Caco-2 (cell line): ENCODE results near the gene TMEM263. TPM values are rescaled to one million over a fixed set of nuclear protein-coding genes. Genes with fewer than 3 reads are reported as not detected.

ENCODE experiments used
- BruUV-seq: library from RNA; stranded (reverse); fragments of 400-500 nt; replicated peaks from 2 replicates; lab custom pipeline; 2021; lab: Mats Ljungman, UMichigan
- CTCF ChIA-PET: fragments of 300-600 bp; sonication (Branson Sonifier 250); formaldehyde crosslinking; loops from one replicate; lab custom pipeline; 2022; ENCODE audit warnings: antibody characterized with exemption; lab: Charles Lee
- POLR2A ChIA-PET: fragments of 300-600 bp; sonication (Branson Sonifier 250); formaldehyde crosslinking; loops from one replicate; lab custom pipeline; 2022; ENCODE audit warnings: antibody characterized with exemption; lab: Charles Lee
- DNase-seq, 2 experiments: peaks; one replicate each; pipeline versions ENCODE4 v3.0.0 to v3.0.0-alpha.2; 2020 to 2022
- H3K27me3 ChIP-seq: replicated peaks from 2 replicates; pipeline ENCODE4 v1.6.0; 2011; ENCODE audit warnings: low read length; ENCODE audit not compliant: control insufficient read depth, insufficient read depth
- H3K36me3 ChIP-seq: 2 replicates; pipeline ENCODE4 v1.5.1; 2011; ENCODE audit warnings: low read length; ENCODE audit not compliant: control insufficient read depth, insufficient read depth
- H3K4me1 ChIP-seq: fragments of 250-450 bp; sonication (Bioruptor Pico); 2 replicates; pipeline ENCODE4 v1.5.1; 2020; ENCODE audit warnings: mild to moderate bottlenecking
- H3K4me3 ChIP-seq: 2 replicates; pipeline ENCODE4 v1.5.1; 2011; ENCODE audit warnings: low read depth, mild to moderate bottlenecking, control low read depth, low read length
- H3K9me3 ChIP-seq: fragments of 250-450 bp; sonication (Bioruptor Pico); 2 replicates; pipeline ENCODE4 v1.5.1; 2020; ENCODE audit warnings: mild to moderate bottlenecking, moderate library complexity
- H3K27ac Mint-ChIP-seq: one replicate; pipeline ENCODE4 v1.8.0; 2022; ENCODE audit warnings: mixed read lengths; ENCODE audit not compliant: unreplicated experiment
- H3K27me3 Mint-ChIP-seq: one replicate; pipeline ENCODE4 v1.8.0; 2022; ENCODE audit warnings: mixed read lengths; ENCODE audit not compliant: insufficient read depth, unreplicated experiment
- H3K36me3 Mint-ChIP-seq: one replicate; pipeline ENCODE4 v1.8.0; 2022; ENCODE audit warnings: mild to moderate bottlenecking, mixed read lengths; ENCODE audit not compliant: insufficient read depth, unreplicated experiment
- H3K4me1 Mint-ChIP-seq: one replicate; pipeline ENCODE4 v1.8.0; 2022; ENCODE audit warnings: low read depth, mixed read lengths; ENCODE audit not compliant: unreplicated experiment
- H3K4me3 Mint-ChIP-seq: one replicate; pipeline ENCODE4 v1.8.0; 2022; ENCODE audit warnings: mild to moderate bottlenecking, moderate library complexity, mixed read lengths; ENCODE audit not compliant: unreplicated experiment
- H3K9me3 Mint-ChIP-seq: one replicate; pipeline ENCODE4 v1.8.0; 2022; ENCODE audit warnings: mixed read lengths; ENCODE audit not compliant: unreplicated experiment
- CTCF ChIP-seq, 2 experiments: fragments of 200-600 bp in 1 of 2; IDR thresholded peaks; 1 replicate in 1 of 2; 2 replicates in 1 of 2; pipeline versions ENCODE4 v1.5.1 to v1.8.0; 2011 to 2022; ENCODE audit warnings: antibody characterized with exemption in 1 of 2, control low read depth in 1 of 2, inconsistent platforms in 1 of 2, low read depth in 1 of 2, low read length in 1 of 2, mild to moderate bottlenecking in 1 of 2, moderate library complexity in 1 of 2; ENCODE audit not compliant: insufficient read depth in 1 of 2, severe bottlenecking in 1 of 2, unreplicated experiment in 1 of 2
- intact Hi-C: fragments of 100-400 bp; cut with micrococcal nuclease; formaldehyde crosslinking; loops from one replicate; pipeline ENCODE4 v1.10.0; 2022; ENCODE audit not compliant: unreplicated experiment
- total RNA-seq: library from RNA; stranded (reverse); gene quantifications from 2 replicates; pipeline ENCODE4 v1.2.3, GENCODE V29; 2022

TMEM263 gene
- total RNA-seq, 1 experiment from 2014 or later: 31.6 TPM

- no TSS peak for BruUV-seq
- TF ChIP-seq CTCF (IDR thresholded peaks at IDR 0.05; ENCODE audit: insufficient read depth in 1 of 2, low read depth in 1 of 2, low read length in 1 of 2, severe bottlenecking in 1 of 2, unreplicated experiment in 1 of 2): no peak
- Histone ChIP-seq H3K9me3 (no peaks in the 10 kb centered on the region), H3K4me1 (peaks cover 11% of the 10 kb centered on the region), H3K4me3 (no peak overlapping the region), H3K27me3 (no peaks in the 10 kb centered on the region), H3K36me3 (no peaks in the 10 kb centered on the region)
- CTCF ChIA-PET: no interaction called here
- Mint-ChIP-seq H3K4me1 (peaks cover 8% of the 10 kb centered on the region), H3K4me3 (no peak overlapping the region), H3K36me3 (peaks cover 21% of the 10 kb centered on the region), H3K27ac (no peak overlapping the region), H3K27me3 (no peaks in the 10 kb centered on the region), H3K9me3 (no peaks in the 10 kb centered on the region)
- DNase-seq: no peak
- POLR2A ChIA-PET: no interaction called here
- intact Hi-C loops: no loop called here
These were observed 26.5 kb downstream of the TMEM263 start for GRCh38 chr12:106982229-106982628.

GRCh38 chr12:106984588-106985137 is 29.0 kb downstream of the TMEM263 start:
- POLR2A ChIA-PET: no interaction called here

GRCh38 chr12:106985479-106985878 is 29.8 kb downstream of the TMEM263 start:
- peak overlapping the region; percentile 92 for H3K4me3 Mint-ChIP-seq
- CTCF ChIA-PET: interaction anchor here (1.1 kb wide), 1 partner anchor 28 kb away, joined by 3 read pairs; no protein-coding TSS in a partner anchor
- peaks cover 21% of the 10 kb centered on the region for H3K36me3 Mint-ChIP-seq

More at GRCh38 chr12:106984588-106985137, 29.0 kb downstream of the TMEM263 start:
- Histone ChIP-seq H3K9me3 (no peaks in the 10 kb centered on the region), H3K27me3 (no peaks in the 10 kb centered on the region), H3K36me3 (no peaks in the 10 kb centered on the region), H3K4me3 (no peak overlapping the region), H3K4me1 (peaks cover 5% of the 10 kb centered on the region; the same call in 1 of the 2 replicates)
- H3K27ac Mint-ChIP-seq: no peak overlapping the region
- BruUV-seq: no TSS peak
- CTCF ChIA-PET: interaction anchor here (1.1 kb wide), 1 partner anchor 29 kb away, joined by 3 read pairs; no protein-coding TSS in a partner anchor
- H3K9me3 Mint-ChIP-seq: no peaks in the 10 kb centered on the region
- intact Hi-C loops: no loop called here
- H3K27me3 Mint-ChIP-seq: no peaks in the 10 kb centered on the region
- no peak overlapping the region for H3K4me3 Mint-ChIP-seq
- DNase-seq: no peak
- H3K36me3 Mint-ChIP-seq: peaks cover 21% of the 10 kb centered on the region
- H3K4me1 Mint-ChIP-seq: peaks cover 8% of the 10 kb centered on the region
- TF ChIP-seq CTCF (IDR thresholded peaks at IDR 0.05; ENCODE audit: insufficient read depth in 1 of 2, low read depth in 1 of 2, low read length in 1 of 2, severe bottlenecking in 1 of 2, unreplicated experiment in 1 of 2): no peak

More at GRCh38 chr12:106985479-106985878, 29.8 kb downstream of the TMEM263 start:
- no TSS peak for BruUV-seq
- no peaks in the 10 kb centered on the region for H3K27me3 Mint-ChIP-seq
- intact Hi-C loops: no loop called here
- no peaks in the 10 kb centered on the region for H3K27me3 ChIP-seq
- no peaks in the 10 kb centered on the region for H3K9me3 Mint-ChIP-seq
- H3K4me1 Mint-ChIP-seq: peaks cover 8% of the 10 kb centered on the region
- no peaks in the 10 kb centered on the region for H3K36me3 ChIP-seq
- POLR2A ChIA-PET: interaction anchor here (0.5 to 0.6 kb wide), 2 partner anchors 9 to 747 kb away, joined by 3 to 10 read pairs; no protein-coding TSS in a partner anchor
- no peak overlapping the region for H3K27ac Mint-ChIP-seq
- TF ChIP-seq CTCF (IDR thresholded peaks at IDR 0.05; ENCODE audit: insufficient read depth in 1 of 2, low read depth in 1 of 2, low read length in 1 of 2, severe bottlenecking in 1 of 2, unreplicated experiment in 1 of 2): no peak
- no peaks in the 10 kb centered on the region for H3K9me3 ChIP-seq
- H3K4me3 ChIP-seq: no peak overlapping the region
- peaks cover 5% of the 10 kb centered on the region; the same call in 1 of the 2 replicates for H3K4me1 ChIP-seq
- no peak for DNase-seq
